Fibroblast of lung (primary cell): Measurements from ENCODE around the gene GTPBP3. TPM values are rescaled to one million over a fixed set of nuclear protein-coding genes. Genes with fewer than 3 reads are reported as not detected.
A peak's percentile ranks its signal among the peaks of the same experiment; 100 is the strongest.

ENCODE experiments used
- DNase-seq, 2 donors: peaks; one replicate each; pipeline versions ENCODE4 v3.0.0 to v3.0.0-alpha.2; 2010; ENCODE audit warnings: low read depth in 2 of 2
- H2AFZ ChIP-seq: 2 replicates; pipeline ENCODE4 v1.5.1; 2012; ENCODE audit warnings: low read length, control low read depth, inconsistent platforms
- H3K27ac ChIP-seq: 2 replicates; pipeline ENCODE4 v1.5.1; 2011; ENCODE audit warnings: low read length, control low read depth; ENCODE audit not compliant: insufficient read depth
- H3K27me3 ChIP-seq: 2 replicates; pipeline ENCODE4 v1.5.1; 2011; ENCODE audit warnings: mild to moderate bottlenecking, low read length; ENCODE audit not compliant: control insufficient read depth, insufficient read depth
- H3K36me3 ChIP-seq: 2 replicates; pipeline ENCODE4 v1.5.1; 2011; ENCODE audit warnings: low read length; ENCODE audit not compliant: control insufficient read depth, insufficient read depth
- H3K4me1 ChIP-seq: 2 replicates; pipeline ENCODE4 v1.5.1; 2011; ENCODE audit warnings: low read length; ENCODE audit not compliant: control insufficient read depth, insufficient read depth; ENCODE audit errors: extremely low read depth
- H3K4me2 ChIP-seq: 2 replicates; pipeline ENCODE4 v1.5.1; 2011; ENCODE audit warnings: low read length, control low read depth; ENCODE audit not compliant: insufficient read depth; ENCODE audit errors: extremely low read depth
- H3K4me3 ChIP-seq, 4 experiments: fragments of 200-600 bp in 1 of 4; sonication (generic) in 1 of 4; replicated peaks in 1 of 4; 2 replicates each; pipeline ENCODE4 v1.5.1; 2011 to 2016; ENCODE audit warnings: low read length in 4 of 4, low read depth in 3 of 4, mild to moderate bottlenecking in 3 of 4, control low read depth in 2 of 4, inconsistent platforms in 1 of 4, mixed read lengths in 1 of 4; ENCODE audit not compliant: insufficient read depth in 1 of 4; ENCODE audit errors: control extremely low read depth in 1 of 4
- H3K79me2 ChIP-seq: 2 replicates; pipeline ENCODE4 v1.5.1; 2012; ENCODE audit warnings: mild to moderate bottlenecking, low read length, inconsistent platforms; ENCODE audit not compliant: control insufficient read depth, insufficient read depth
- H3K9ac ChIP-seq: 2 replicates; pipeline ENCODE4 v1.5.1; 2011; ENCODE audit warnings: mild to moderate bottlenecking, low read length, control low read depth; ENCODE audit not compliant: insufficient read depth
- H3K9me3 ChIP-seq: 2 replicates; pipeline ENCODE4 v1.5.1; 2012; ENCODE audit warnings: low read depth, low read length; ENCODE audit not compliant: control insufficient read depth, insufficient read depth
- H4K20me1 ChIP-seq: 2 replicates; pipeline ENCODE4 v1.5.1; 2011; ENCODE audit warnings: low read length; ENCODE audit not compliant: control insufficient read depth, insufficient read depth; ENCODE audit errors: extremely low read depth
- CTCF ChIP-seq, 2 donors: IDR thresholded peaks in 1 of 2; conservative IDR thresholded peaks in 1 of 2; 1 replicate in 1 of 2; 2 replicates in 1 of 2; pipeline ENCODE4 v1.5.1; 2011 to 2012; ENCODE audit warnings: low read length in 2 of 2, control low read depth in 1 of 2, inconsistent platforms in 1 of 2, low read depth in 1 of 2, mild to moderate bottlenecking in 1 of 2
- EZH2 ChIP-seq: IDR thresholded peaks from 2 replicates; pipeline ENCODE4 v1.5.1; 2012; ENCODE audit warnings: low read length, control low read depth, mild to moderate bottlenecking; ENCODE audit errors: missing control alignments
- polyA plus RNA-seq, 2 donors: library from polyadenylated mRNA; depleted of rRNA in 1 of 2; stranded (reverse) in 1 of 2; unstranded in 1 of 2; fragments of >200 nt; gene quantifications; 2 replicates each; pipeline ENCODE4 v1.2.1, GENCODE V29; 2011 to 2012; ENCODE audit warnings: missing spikeins in 1 of 2
- total RNA-seq: library from RNA; depleted of rRNA; stranded (reverse); fragments of >200 nt; gene quantifications from 2 replicates; pipeline ENCODE4 v1.2.1, GENCODE V29; 2014

The GTPBP3 gene
- total and polyA plus RNA-seq, 2 donors (not counting 1 experiment from before 2014, with no cell fraction given) = 3.7 to 11.1 TPM

GRCh38 chr19:17296273-17296672 lies 41.1 kb upstream of the GTPBP3 start:
- DNase-seq = peak in 1 of 2 donors; percentile 51

GRCh38 chr19:17296976-17297375 lies 40.4 kb upstream of the GTPBP3 start:
- peaks cover 1% of the 10 kb centered on the region for H3K36me3 ChIP-seq
- no peak overlapping the region for H3K27ac ChIP-seq
- no peaks in the 10 kb centered on the region for H3K9me3 ChIP-seq
- H2AFZ ChIP-seq = no peak overlapping the region
- no peaks in the 10 kb centered on the region for H3K27me3 ChIP-seq
- no peaks in the 10 kb centered on the region for H3K79me2 ChIP-seq
- no peaks in the 10 kb centered on the region for H4K20me1 ChIP-seq
- no peak overlapping the region for H3K4me3 ChIP-seq
- no peak for TF ChIP-seq EZH2
- TF ChIP-seq CTCF (conservative IDR thresholded peaks at IDR 0.05 in 1 of 2, IDR thresholded peaks at IDR 0.05 in 1 of 2; ENCODE audit: low read depth in 1 of 2, low read length in 2 of 2) = no peak
- H3K4me1 ChIP-seq = peaks cover 1% of the 10 kb centered on the region
- no peak for DNase-seq
- H3K4me2 ChIP-seq = no peak overlapping the region
- no peak overlapping the region for H3K9ac ChIP-seq

More at GRCh38 chr19:17296273-17296672, 41.1 kb upstream of the GTPBP3 start:
- no peak overlapping the region for H3K9ac ChIP-seq
- peaks cover 1% of the 10 kb centered on the region for H3K36me3 ChIP-seq
- no peak overlapping the region for H3K4me3 ChIP-seq
- no peak overlapping the region for H3K4me2 ChIP-seq
- H3K79me2 ChIP-seq = no peaks in the 10 kb centered on the region
- H2AFZ ChIP-seq = no peak overlapping the region
- peaks cover 2% of the 10 kb centered on the region for H3K4me1 ChIP-seq
- no peaks in the 10 kb centered on the region for H4K20me1 ChIP-seq
- H3K27me3 ChIP-seq = no peaks in the 10 kb centered on the region
- no peaks in the 10 kb centered on the region for H3K9me3 ChIP-seq
- no peak overlapping the region for H3K27ac ChIP-seq
- TF ChIP-seq CTCF (conservative IDR thresholded peaks at IDR 0.05 in 1 of 2, IDR thresholded peaks at IDR 0.05 in 1 of 2; ENCODE audit: low read depth in 1 of 2, low read length in 2 of 2) (no peak), EZH2 (no peak)

- no peaks in the 10 kb centered on the region for H3K9me3 ChIP-seq
- TF ChIP-seq EZH2 (no peak), CTCF (conservative IDR thresholded peaks at IDR 0.05 in 1 of 2, IDR thresholded peaks at IDR 0.05 in 1 of 2; ENCODE audit: low read depth in 1 of 2, low read length in 2 of 2) (no peak)
- H3K79me2 ChIP-seq = no peaks in the 10 kb centered on the region
These were observed 36.2 kb upstream of the GTPBP3 start for GRCh38 chr19:17300992-17301619.

More at GRCh38 chr19:17300992-17301619, 36.2 kb upstream of the GTPBP3 start:
- Histone ChIP-seq H3K27ac (no peak overlapping the region), H3K4me2 (no peak overlapping the region), H3K4me3 (no peak overlapping the region), H2AFZ (no peak overlapping the region), H4K20me1 (no peaks in the 10 kb centered on the region), H3K4me1 (peaks cover 5% of the 10 kb centered on the region), H3K9ac (no peak overlapping the region), H3K36me3 (no peaks in the 10 kb centered on the region), H3K27me3 (no peaks in the 10 kb centered on the region)
- DNase-seq = no peak
